Left colon (tissue), 2 donors: ENCODE data around the gene KAZALD1. TPM values are rescaled to one million over a fixed set of nuclear protein-coding genes. Genes with fewer than 3 reads are reported as not detected.

Experiments
- ATAC-seq: fragments of 200-7000 bp; cut with Tn5 transposase; one replicate; pipeline ENCODE4 v1.9.1; 2020; ENCODE audit warnings: mild to moderate bottlenecking, moderate library complexity
- DNase-seq, 2 donors: peaks; one replicate each; pipeline ENCODE4 v3.0.0-alpha.2; 2020
- intact Hi-C, 2 donors: fragments of 100-400 bp; cut with DNase I in 1 of 2; cut with micrococcal nuclease in 1 of 2; formaldehyde crosslinking; loops; one replicate each; pipeline versions ENCODE4 v1.11.2 to v1.14.0; 2022; cut with DNase I, micrococcal nuclease
- total RNA-seq, 2 donors: library from RNA; stranded (reverse); fragmentation: NEBNext Ultra II Directional; extraction: Animal tissue kit (Norgen Biotek cat#: 25700); gene quantifications; one replicate each; pipeline ENCODE4 v1.2.1, GENCODE V29; 2021
- donor health status: DM: no; HTN: no; CAD: no.
- donor health status: DM: yes; HTN: yes; CAD: no.

KAZALD1 gene
- total RNA-seq, 2 donors from 2014 or later = 17.7 to 21.0 TPM

GRCh38 chr10:101080933-101081931 is 19.4 kb downstream of the KAZALD1 start:
- DNase-seq (no peak), ATAC-seq (no peak)
- intact Hi-C loops = no loop called here

- no peak for DNase-seq
- intact Hi-C loops = no loop called here
- ATAC-seq = no peak
Measured at GRCh38 chr10:101085846-101086245, 24.1 kb downstream of the KAZALD1 start.

GRCh38 chr10:101087376-101087775 is 25.6 kb downstream of the KAZALD1 start:
- DNase-seq = no peak
- intact Hi-C loops = no loop called here
- ATAC-seq = no peak

- DNase-seq (no peak), ATAC-seq (no peak)
- intact Hi-C loops = no loop called here
Measured at GRCh38 chr10:101087965-101088364, 26.2 kb downstream of the KAZALD1 start.

- DNase-seq (no peak), ATAC-seq (peak; percentile 69)
- intact Hi-C loops = loop anchor here in 1 of 2 donors (10.0 kb wide), 1 partner anchor 55 kb away; no protein-coding TSS in a partner anchor
Measured at GRCh38 chr10:101089520-101090299, 27.9 kb downstream of the KAZALD1 start.

- ATAC-seq (no peak), DNase-seq (no peak)
- intact Hi-C loops = loop anchor here in 1 of 2 donors (10.0 kb wide), 1 partner anchor 54 kb away; no protein-coding TSS in a partner anchor
Measured at GRCh38 chr10:101090597-101090996, 28.8 kb downstream of the KAZALD1 start.

- ATAC-seq = no peak
- intact Hi-C loops = loop anchor here in 1 of 2 donors (10.0 kb wide), 1 partner anchor 53 kb away; no protein-coding TSS in a partner anchor
- DNase-seq = no peak
Measured at GRCh38 chr10:101091546-101092290, 29.9 kb downstream of the KAZALD1 start.

GRCh38 chr10:101092881-101093354 is 31.1 kb downstream of the KAZALD1 start:
- DNase-seq (no peak), ATAC-seq (no peak)
- intact Hi-C loops = loop anchor here in 1 of 2 donors (10.0 kb wide), 1 partner anchor 52 kb away; no protein-coding TSS in a partner anchor

- DNase-seq (no peak), ATAC-seq (no peak)
- intact Hi-C loops = loop anchor here in 1 of 2 donors (10.0 kb wide), 1 partner anchor 51 kb away; no protein-coding TSS in a partner anchor
Measured at GRCh38 chr10:101094121-101094879, 32.5 kb downstream of the KAZALD1 start.

- ATAC-seq = peak; percentile 9
- DNase-seq = no peak
- intact Hi-C loops = loop anchor here (5.0 to 10.0 kb wide), 2 partner anchors 47 to 50 kb away; no protein-coding TSS in a partner anchor
Measured at GRCh38 chr10:101095004-101095403, 33.2 kb downstream of the KAZALD1 start.

GRCh38 chr10:101095550-101096213 is 33.9 kb downstream of the KAZALD1 start:
- intact Hi-C loops = loop anchor here (5.0 to 10.0 kb wide), 2 partner anchors 47 to 49 kb away; no protein-coding TSS in a partner anchor
- DNase-seq (peak; percentile 86 to 92), ATAC-seq (peak; percentile 98)

- intact Hi-C loops = loop anchor here (5.0 to 10.0 kb wide), 2 partner anchors 46 to 48 kb away; no protein-coding TSS in a partner anchor
- ATAC-seq (no peak), DNase-seq (no peak)
Measured at GRCh38 chr10:101096378-101096777, 34.6 kb downstream of the KAZALD1 start.

- no peak for ATAC-seq
- intact Hi-C loops = loop anchor here (5.0 to 10.0 kb wide), 2 partner anchors 44 to 47 kb away; no protein-coding TSS in a partner anchor
Measured at GRCh38 chr10:101097881-101098280, 36.1 kb downstream of the KAZALD1 start.

GRCh38 chr10:101099901-101100300 is 38.1 kb downstream of the KAZALD1 start:
- intact Hi-C loops = loop anchor here (5.0 to 10.0 kb wide), 2 partner anchors 42 to 45 kb away; no protein-coding TSS in a partner anchor
- ATAC-seq (no peak), DNase-seq (no peak)

More at GRCh38 chr10:101097881-101098280, 36.1 kb downstream of the KAZALD1 start:
- DNase-seq = no peak

GRCh38 chr10:101101372-101101881 is 39.6 kb downstream of the KAZALD1 start:
- intact Hi-C loops = no loop called here
- DNase-seq (no peak), ATAC-seq (no peak)

- ATAC-seq (no peak), DNase-seq (no peak)
- intact Hi-C loops = no loop called here
Measured at GRCh38 chr10:101103430-101103829, 41.6 kb downstream of the KAZALD1 start.

- no peak for DNase-seq
- no peak for ATAC-seq
- intact Hi-C loops = no loop called here
Measured at GRCh38 chr10:101106351-101106750, 44.6 kb downstream of the KAZALD1 start.
